Osteoblast (primary cell): ENCODE results near the gene PRKAG2. TPM values are rescaled to one million over a fixed set of nuclear protein-coding genes. Genes with fewer than 3 reads are reported as not detected.

Source experiments
- DNase-seq: peaks from one replicate; pipeline ENCODE4 v3.0.0; 2011; ENCODE audit warnings: low spot score, mixed read lengths; ENCODE audit not compliant: insufficient read length; ENCODE audit errors: missing footprints
- H2AFZ ChIP-seq: 2 replicates; pipeline ENCODE4 v1.6.0; 2011; ENCODE audit warnings: mild to moderate bottlenecking, low read length
- H3K27ac ChIP-seq: 2 replicates; pipeline ENCODE4 v1.5.1; 2011; ENCODE audit warnings: mild to moderate bottlenecking, low read depth, low read length, moderate library complexity
- H3K27me3 ChIP-seq: 2 replicates; pipeline ENCODE4 v1.6.0; 2012; ENCODE audit warnings: mild to moderate bottlenecking, control low read depth, inconsistent platforms, low read length, moderate library complexity; ENCODE audit not compliant: insufficient read depth
- H3K36me3 ChIP-seq: 2 replicates; pipeline ENCODE4 v1.5.1; 2011; ENCODE audit warnings: mild to moderate bottlenecking, low read length, control low read depth, moderate library complexity; ENCODE audit not compliant: insufficient read depth
- H3K4me1 ChIP-seq: 2 replicates; pipeline ENCODE4 v1.5.1; 2011; ENCODE audit warnings: mild to moderate bottlenecking, low read length, control low read depth, moderate library complexity; ENCODE audit not compliant: insufficient read depth
- H3K4me2 ChIP-seq: 2 replicates; pipeline ENCODE4 v1.6.0; 2011; ENCODE audit warnings: mild to moderate bottlenecking, low read length; ENCODE audit not compliant: insufficient read depth
- H3K4me3 ChIP-seq: fragments of 200-600 bp; sonication (generic); 3 replicates; pipeline ENCODE4 v1.5.1; 2012; ENCODE audit warnings: mild to moderate bottlenecking, low read length, inconsistent platforms; ENCODE audit not compliant: insufficient read depth
- H3K79me2 ChIP-seq: 2 replicates; pipeline ENCODE4 v1.6.0; 2012; ENCODE audit warnings: mild to moderate bottlenecking, low read length, control low read depth, inconsistent platforms; ENCODE audit not compliant: insufficient read depth
- H3K9me3 ChIP-seq: 2 replicates; pipeline ENCODE4 v1.5.1; 2011; ENCODE audit warnings: low read depth, low read length, control low read depth
- H4K20me1 ChIP-seq: 2 replicates; pipeline ENCODE4 v1.6.0; 2012; ENCODE audit warnings: mild to moderate bottlenecking, low read length, control low read depth; ENCODE audit not compliant: insufficient read depth
- CTCF ChIP-seq: IDR thresholded peaks from 2 replicates; pipeline ENCODE4 v1.5.1; 2011; ENCODE audit warnings: mild to moderate bottlenecking, low read depth, low read length, moderate library complexity; ENCODE audit errors: extremely low read depth
- total RNA-seq: library from RNA; depleted of rRNA; stranded (reverse); fragments of >200 nt; gene quantifications from 2 replicates; pipeline ENCODE4 v1.2.3, GENCODE V29; 2012

PRKAG2 gene
- total RNA-seq, 1 donor, result 20.6 TPM

- no peaks in the 10 kb centered on the region for H3K9me3 ChIP-seq
- no peak for TF ChIP-seq CTCF
- no peak overlapping the region for H3K4me3 ChIP-seq
- H3K36me3 ChIP-seq, result no peaks in the 10 kb centered on the region
- no peak overlapping the region for H3K27ac ChIP-seq
- H3K4me2 ChIP-seq, result no peak overlapping the region
- H4K20me1 ChIP-seq, result no peaks in the 10 kb centered on the region
- H3K27me3 ChIP-seq, result peaks cover 8% of the 10 kb centered on the region
- DNase-seq, result peak; percentile 57
- H2AFZ ChIP-seq, result no peak overlapping the region
- H3K79me2 ChIP-seq, result no peaks in the 10 kb centered on the region
- no peaks in the 10 kb centered on the region for H3K4me1 ChIP-seq
These were observed 16.8 kb downstream of the PRKAG2 start for GRCh38 chr7:151859948-151860685.

- Histone ChIP-seq H3K4me1 (no peaks in the 10 kb centered on the region), H3K4me3 (no peak overlapping the region), H3K27ac (no peak overlapping the region), H3K9me3 (no peaks in the 10 kb centered on the region), H4K20me1 (no peaks in the 10 kb centered on the region), H3K27me3 (peaks cover 8% of the 10 kb centered on the region), H3K4me2 (no peak overlapping the region), H3K36me3 (no peaks in the 10 kb centered on the region), H3K79me2 (no peaks in the 10 kb centered on the region), H2AFZ (no peak overlapping the region)
- no peak for TF ChIP-seq CTCF
- DNase-seq, result peak; percentile 49
These were observed 17.6 kb downstream of the PRKAG2 start for GRCh38 chr7:151859111-151859947.

- Histone ChIP-seq H4K20me1 (no peaks in the 10 kb centered on the region), H3K79me2 (no peaks in the 10 kb centered on the region), H3K27ac (no peak overlapping the region), H3K4me2 (no peak overlapping the region), H3K4me1 (no peaks in the 10 kb centered on the region), H3K27me3 (peaks cover 8% of the 10 kb centered on the region), H2AFZ (no peak overlapping the region), H3K36me3 (no peaks in the 10 kb centered on the region), H3K9me3 (no peaks in the 10 kb centered on the region), H3K4me3 (no peak overlapping the region)
- peak; percentile 49 for DNase-seq
- TF ChIP-seq CTCF, result no peak
These were observed 18.5 kb downstream of the PRKAG2 start for GRCh38 chr7:151858456-151858855.

- Histone ChIP-seq H3K9me3 (no peaks in the 10 kb centered on the region), H3K4me1 (no peaks in the 10 kb centered on the region), H3K4me2 (no peak overlapping the region), H2AFZ (no peak overlapping the region), H3K4me3 (no peak overlapping the region), H3K27ac (no peak overlapping the region), H4K20me1 (no peaks in the 10 kb centered on the region), H3K79me2 (no peaks in the 10 kb centered on the region), H3K27me3 (peaks cover 8% of the 10 kb centered on the region), H3K36me3 (no peaks in the 10 kb centered on the region)
- DNase-seq, result peak; percentile 34
- no peak for TF ChIP-seq CTCF
These were observed 19.0 kb downstream of the PRKAG2 start for GRCh38 chr7:151857866-151858450.
